HepG2 (cell line): ENCODE data around the gene PCDHA6. TPM values are rescaled to one million over a fixed set of nuclear protein-coding genes. Genes with fewer than 3 reads are reported as not detected.

Experiments used
- ATAC-seq: fragments of 200-7000 bp; cut with Tn5 transposase; 3 replicates; pipeline ENCODE4 v1.9.1; 2020; ENCODE audit warnings: mild to moderate bottlenecking, moderate library complexity
- BruUV-seq: library from RNA; stranded (reverse); fragments of 400-500 nt; replicated peaks from 2 replicates; lab custom pipeline; 2021; lab: Mats Ljungman, UMichigan
- CTCF ChIA-PET: fragments of 300-600 bp; formaldehyde crosslinking; extraction: SDS; loops from one replicate; lab custom pipeline; 2021; ENCODE audit warnings: low total read pairs, inconsistent platforms, low intra/inter-chr PET ratio; lab: Yijun Ruan, JAX
- POLR2A ChIA-PET: fragments of 350-600 bp; sonication (Branson Sonifier 250); formaldehyde crosslinking; loops from one replicate; lab custom pipeline; 2020; ENCODE audit warnings: antibody characterized with exemption, inconsistent platforms; lab: Yijun Ruan, JAX
- DNase-seq: peaks from one replicate; pipeline ENCODE4 v3.0.0-alpha.2; 2015; ENCODE audit warnings: low spot score
- FAIRE-seq: peaks from 3 replicates; lab custom pipeline; 2011; peaks lifted over from hg19 to GRCh38; lab: Jason Lieb, UNC
- H2AFZ ChIP-seq: one replicate; pipeline ENCODE4 v1.6.1; 2011; ENCODE audit warnings: low read length, inconsistent platforms
- H3K27ac ChIP-seq: fragments of 300-600 bp; 3 replicates; pipeline ENCODE4 v1.8.0; 2011; ENCODE audit warnings: mixed run types, mild to moderate bottlenecking, mixed read lengths, low read length, inconsistent platforms; ENCODE audit not compliant: insufficient read depth; ENCODE audit errors: extremely low read length
- H3K27me3 ChIP-seq, 2 experiments: fragments of 200-600 bp in 1 of 2; 2 replicates in 1 of 2; 3 replicates in 1 of 2; pipeline versions ENCODE4 v1.6.0 to v1.8.0; 2011; ENCODE audit warnings: low read length in 2 of 2, mild to moderate bottlenecking in 2 of 2, moderate library complexity in 2 of 2, inconsistent platforms in 1 of 2; ENCODE audit not compliant: insufficient read depth in 2 of 2, control insufficient read depth in 1 of 2
- H3K36me3 ChIP-seq, 2 experiments: fragments of 200-600 bp in 1 of 2; replicated peaks in 1 of 2; 2 replicates in 1 of 2; 3 replicates in 1 of 2; pipeline versions ENCODE4 v1.5.1 to v1.8.0; 2011; ENCODE audit warnings: low read length in 2 of 2, inconsistent platforms in 1 of 2; ENCODE audit not compliant: insufficient read depth in 2 of 2, control insufficient read depth in 1 of 2
- H3K4me1 ChIP-seq: 2 replicates; pipeline ENCODE4 v1.5.1; 2012; ENCODE audit warnings: low read length, inconsistent platforms; ENCODE audit not compliant: insufficient read depth
- H3K4me2 ChIP-seq: 2 replicates; pipeline ENCODE4 v1.6.0; 2011; ENCODE audit warnings: low read depth, low read length, inconsistent platforms
- H3K4me3 ChIP-seq, 3 experiments: fragments of 200-600 bp in 1 of 3; sonication (generic), shearing (Covaris generic) in 1 of 3; replicated peaks in 1 of 3; 2 replicates each; pipeline ENCODE4 v1.5.1; 2011 to 2016; ENCODE audit warnings: low read length in 3 of 3, inconsistent platforms in 2 of 3, low read depth in 2 of 3, mild to moderate bottlenecking in 2 of 3, control low read depth in 1 of 3, mixed read lengths in 1 of 3; ENCODE audit not compliant: insufficient read depth in 1 of 3
- H3K79me2 ChIP-seq: one replicate; pipeline ENCODE4 v1.6.1; 2011; ENCODE audit warnings: low read length, inconsistent platforms; ENCODE audit not compliant: insufficient read depth
- H3K9ac ChIP-seq: 2 replicates; pipeline ENCODE4 v1.6.0; 2011; ENCODE audit warnings: mild to moderate bottlenecking, low read depth, low read length, inconsistent platforms; ENCODE audit not compliant: insufficient read depth
- H3K9me3 ChIP-seq: 2 replicates; pipeline ENCODE4 v1.5.1; 2012; ENCODE audit warnings: mild to moderate bottlenecking, low read length
- H4K20me1 ChIP-seq: 2 replicates; pipeline ENCODE4 v1.6.0; 2011; ENCODE audit warnings: inconsistent platforms, mild to moderate bottlenecking, low read length, moderate library complexity; ENCODE audit not compliant: insufficient read depth
- RFX5 ChIP-seq: IDR thresholded peaks from 2 replicates; pipeline ENCODE4 v1.6.1; 2011; ENCODE audit warnings: low read depth, low read length, improper control_type of control experiment
- XBP1 ChIP-seq: sonication (generic); formaldehyde crosslinking; IDR thresholded peaks from 2 replicates; pipeline ENCODE4 v1.5.0; 2020; ENCODE audit warnings: missing genetic modification reagents
- ZNF180 ChIP-seq: sonication (generic); formaldehyde crosslinking; IDR thresholded peaks from 2 replicates; pipeline ENCODE4 v1.4.0; 2020; ENCODE audit warnings: low read depth, missing genetic modification reagents, borderline replicate concordance
- ZNF224 ChIP-seq: sonication (generic); formaldehyde crosslinking; IDR thresholded peaks from 2 replicates; pipeline ENCODE4 v1.5.0; 2020; ENCODE audit warnings: mild to moderate bottlenecking, missing genetic modification reagents
- ZNF280B ChIP-seq: sonication (generic); formaldehyde crosslinking; IDR thresholded peaks from 2 replicates; pipeline ENCODE4 v1.5.0; 2020; ENCODE audit warnings: missing genetic modification reagents, mild to moderate bottlenecking, borderline replicate concordance
- ZNF547 ChIP-seq: sonication (generic); formaldehyde crosslinking; IDR thresholded peaks from 2 replicates; pipeline ENCODE4 v1.5.1; 2020; ENCODE audit warnings: mild to moderate bottlenecking, missing genetic modification reagents
- ZNF589 ChIP-seq: sonication (generic); formaldehyde crosslinking; conservative IDR thresholded peaks from 2 replicates; pipeline ENCODE4 v1.8.0; 2022; ENCODE audit warnings: mild to moderate bottlenecking, moderate library complexity, missing genetic modification reagents
- WGBS: methylation state at CpG from one replicate; pipeline ENCODE4 v1.1.6; 2017; ENCODE audit warnings: low lambda C conversion rate; 5-methylcytosine and 5-hydroxymethylcytosine counted together
- in situ Hi-C: cut with HindIII; loops from 2 replicates; pipeline ENCODE4 v1.10.0; 2017; ENCODE audit warnings: low pct_unique_long_range_greater_than_20kb; ENCODE audit not compliant: extremely low pct_ligation_motif_present
- intact Hi-C: fragments of 100-400 bp; cut with micrococcal nuclease; formaldehyde crosslinking; loops from one replicate; pipeline ENCODE4 v1.10.0; 2022; ENCODE audit not compliant: unreplicated experiment
- polyA plus RNA-seq, 8 experiments: library from polyadenylated mRNA; depleted of rRNA in 3 of 8; stranded (reverse) in 7 of 8; unstranded in 1 of 8; fragments of >200 nt; fragmentation: Illumina TruSeq in 4 of 8; extraction: Trizol in 4 of 8; gene quantifications; 2 replicates each; pipeline versions ENCODE4 v1.2.1 to v1.2.3, GENCODE V29; 2011 to 2016; ENCODE audit warnings: low read depth in 4 of 8, missing spikeins in 1 of 8, mixed read lengths in 1 of 8; ENCODE audit not compliant: insufficient read depth in 1 of 8
- total RNA-seq, 5 experiments: library from RNA; depleted of rRNA; stranded (reverse); fragments of >200 nt; fragmentation: Illumina TruSeq; extraction: Trizol; gene quantifications; 2 replicates each; pipeline ENCODE4 v1.2.3, GENCODE V29; 2016; ENCODE audit warnings: low read depth in 1 of 5
- TF ChIP-seq, protein P1 (sequence below): sonication (generic); formaldehyde crosslinking; IDR thresholded peaks from 2 replicates; pipeline ENCODE4 v1.5.0; 2020; ENCODE audit warnings: mild to moderate bottlenecking, missing genetic modification reagents, moderate library complexity

The PCDHA6 gene
- total and polyA plus RNA-seq, 2 of the 13 experiments (the other 11 are each of a cell fraction or from before 2014, with no cell fraction given), result not detected

GRCh38 chr5:140808889-140809291, 18.9 kb upstream of the PCDHA6 start:
- in situ Hi-C loops, result no loop called here
- H3K9ac ChIP-seq, result no peak overlapping the region
- ChIA-PET POLR2A (no interaction called here), CTCF (no interaction called here)
- H3K27me3 ChIP-seq, result no peaks in the 10 kb centered on the region; a peak in 1 of 5 replicates
- no peaks in the 10 kb centered on the region for H4K20me1 ChIP-seq
- intact Hi-C loops, result no loop called here
- 86% methylated on average over 26 of the region's 43 CpGs for WGBS
- peaks cover 11% of the 10 kb centered on the region; the same call in 1 of the 2 replicates for H3K9me3 ChIP-seq
- H3K4me2 ChIP-seq, result no peak overlapping the region
- no peak overlapping the region for H2AFZ ChIP-seq
- TF ChIP-seq ZNF224 (no peak), ZNF180 (CRISPR knock-in tag) (no peak), XBP1 (CRISPR knock-in tag) (no peak), ZNF547 (CRISPR knock-in tag) (no peak), ZNF589 (no peak), RFX5 (no peak)
- no peaks in the 10 kb centered on the region for H3K4me1 ChIP-seq
- H3K36me3 ChIP-seq, result no peaks in the 10 kb centered on the region
- BruUV-seq, result no TSS peak
- no peaks in the 10 kb centered on the region for H3K79me2 ChIP-seq
- ATAC-seq (no peak), FAIRE-seq (no peak), DNase-seq (no peak)
- no peak overlapping the region for H3K4me3 ChIP-seq
- no peak overlapping the region for H3K27ac ChIP-seq

DNA sequence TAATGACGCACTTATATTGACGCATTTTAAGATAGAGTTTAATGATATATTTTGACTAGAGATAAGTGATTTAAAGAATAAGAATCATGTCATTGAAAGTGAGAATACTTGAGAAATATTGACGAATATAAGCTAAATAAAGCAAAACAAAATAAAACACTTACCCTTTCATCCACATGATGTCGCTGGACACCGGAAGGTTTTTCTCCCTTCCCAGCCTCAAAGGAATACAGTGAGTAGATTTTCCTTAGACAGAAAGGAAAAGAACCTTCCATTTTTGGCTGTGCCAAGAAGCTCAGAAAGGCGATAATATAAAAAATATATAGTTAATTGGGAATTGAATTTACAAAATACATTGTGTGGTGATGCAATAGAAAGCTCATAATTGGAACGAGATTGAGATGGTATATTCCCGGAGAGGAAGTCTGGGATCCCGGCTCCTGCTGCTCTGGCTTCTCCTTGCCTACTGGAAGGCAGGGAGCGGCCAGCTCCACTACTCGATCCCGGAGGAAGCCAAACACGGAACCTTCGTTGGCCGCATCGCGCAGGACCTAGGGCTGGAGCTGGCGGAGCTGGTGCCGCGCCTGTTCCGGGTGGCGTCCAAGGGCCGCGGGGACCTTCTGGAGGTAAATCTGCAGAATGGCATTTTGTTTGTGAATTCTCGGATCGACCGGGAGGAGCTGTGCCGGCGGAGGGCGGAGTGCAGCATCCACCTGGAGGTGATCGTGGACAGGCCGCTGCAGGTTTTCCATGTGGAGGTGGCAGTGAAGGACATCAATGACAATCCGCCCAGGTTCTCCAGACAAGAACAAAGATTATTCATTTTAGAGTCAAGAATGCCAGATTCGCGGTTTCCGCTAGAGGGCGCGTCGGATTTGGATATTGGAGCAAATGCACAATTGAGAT, 6.1 kb upstream of the PCDHA6 start, which contains the start of gene PCDHA5:
Gene PCDHA5 (plus strand): TSS at position 239 of the 906 bp plus-strand sequence.
- ATAC-seq (no peak), DNase-seq (peak; percentile 12), FAIRE-seq (no peak)
- WGBS, result 49% methylated on average over 30 of the region's 39 CpGs
- H3K36me3 ChIP-seq, result no peaks in the 10 kb centered on the region
- H3K4me3 ChIP-seq, result no peak within 1 kb of the TSS
- H3K9me3 ChIP-seq, result no peaks in the 10 kb centered on the region
- ChIA-PET CTCF (no interaction called here), POLR2A (no interaction called here)
- intact Hi-C loops (no loop called here), in situ Hi-C loops (no loop called here)
- TF ChIP-seq, protein P1, sequence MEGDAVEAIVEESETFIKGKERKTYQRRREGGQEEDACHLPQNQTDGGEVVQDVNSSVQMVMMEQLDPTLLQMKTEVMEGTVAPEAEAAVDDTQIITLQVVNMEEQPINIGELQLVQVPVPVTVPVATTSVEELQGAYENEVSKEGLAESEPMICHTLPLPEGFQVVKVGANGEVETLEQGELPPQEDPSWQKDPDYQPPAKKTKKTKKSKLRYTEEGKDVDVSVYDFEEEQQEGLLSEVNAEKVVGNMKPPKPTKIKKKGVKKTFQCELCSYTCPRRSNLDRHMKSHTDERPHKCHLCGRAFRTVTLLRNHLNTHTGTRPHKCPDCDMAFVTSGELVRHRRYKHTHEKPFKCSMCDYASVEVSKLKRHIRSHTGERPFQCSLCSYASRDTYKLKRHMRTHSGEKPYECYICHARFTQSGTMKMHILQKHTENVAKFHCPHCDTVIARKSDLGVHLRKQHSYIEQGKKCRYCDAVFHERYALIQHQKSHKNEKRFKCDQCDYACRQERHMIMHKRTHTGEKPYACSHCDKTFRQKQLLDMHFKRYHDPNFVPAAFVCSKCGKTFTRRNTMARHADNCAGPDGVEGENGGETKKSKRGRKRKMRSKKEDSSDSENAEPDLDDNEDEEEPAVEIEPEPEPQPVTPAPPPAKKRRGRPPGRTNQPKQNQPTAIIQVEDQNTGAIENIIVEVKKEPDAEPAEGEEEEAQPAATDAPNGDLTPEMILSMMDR (CRISPR knock-in tag), result peak; percentile 56
- TF ChIP-seq ZNF280B (CRISPR knock-in tag), result no peak
- H2AFZ ChIP-seq, result no peak within 1 kb of the TSS
- BruUV-seq, result no TSS peak
- no peaks in the 10 kb centered on the region for H4K20me1 ChIP-seq
- H3K27me3 ChIP-seq, result no peaks in the 10 kb centered on the region; a peak in 1 of 5 replicates
- H3K27ac ChIP-seq, result no peak within 1 kb of the TSS
- no peaks in the 10 kb centered on the region for H3K4me1 ChIP-seq
- H3K4me2 ChIP-seq, result no peak within 1 kb of the TSS
- no peaks in the 10 kb centered on the region for H3K79me2 ChIP-seq
- no peak within 1 kb of the TSS for H3K9ac ChIP-seq
